Measurements from ENCODE around the gene DGUOK.

DGUOK gene

GRCh38 chr2:73979686-73980085 lies 53.0 kb downstream of the DGUOK start:
- DNase-seq (ENCODE audit: low read depth) = no peak

DNA sequence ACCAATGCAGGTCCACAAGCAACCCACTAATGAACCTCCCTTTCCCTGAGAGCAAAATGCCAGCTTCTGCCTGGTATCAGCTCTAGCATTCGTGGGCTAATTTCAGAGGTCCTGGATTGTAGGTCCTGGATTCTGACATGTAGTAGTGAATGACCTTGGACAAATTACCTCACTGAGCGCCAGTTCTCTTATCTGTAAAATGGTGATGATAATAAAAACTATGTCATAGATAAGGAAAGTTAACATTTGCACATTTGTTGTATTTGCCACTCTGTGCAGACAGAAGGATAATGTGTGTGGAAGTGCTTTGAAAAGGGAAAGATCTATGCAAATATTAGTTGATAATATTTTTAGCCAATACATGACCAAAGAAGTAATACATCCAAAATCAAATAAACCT lies 53.9 kb downstream of the DGUOK start:
- no peak for DNase-seq (ENCODE audit: low read depth)

DNA sequence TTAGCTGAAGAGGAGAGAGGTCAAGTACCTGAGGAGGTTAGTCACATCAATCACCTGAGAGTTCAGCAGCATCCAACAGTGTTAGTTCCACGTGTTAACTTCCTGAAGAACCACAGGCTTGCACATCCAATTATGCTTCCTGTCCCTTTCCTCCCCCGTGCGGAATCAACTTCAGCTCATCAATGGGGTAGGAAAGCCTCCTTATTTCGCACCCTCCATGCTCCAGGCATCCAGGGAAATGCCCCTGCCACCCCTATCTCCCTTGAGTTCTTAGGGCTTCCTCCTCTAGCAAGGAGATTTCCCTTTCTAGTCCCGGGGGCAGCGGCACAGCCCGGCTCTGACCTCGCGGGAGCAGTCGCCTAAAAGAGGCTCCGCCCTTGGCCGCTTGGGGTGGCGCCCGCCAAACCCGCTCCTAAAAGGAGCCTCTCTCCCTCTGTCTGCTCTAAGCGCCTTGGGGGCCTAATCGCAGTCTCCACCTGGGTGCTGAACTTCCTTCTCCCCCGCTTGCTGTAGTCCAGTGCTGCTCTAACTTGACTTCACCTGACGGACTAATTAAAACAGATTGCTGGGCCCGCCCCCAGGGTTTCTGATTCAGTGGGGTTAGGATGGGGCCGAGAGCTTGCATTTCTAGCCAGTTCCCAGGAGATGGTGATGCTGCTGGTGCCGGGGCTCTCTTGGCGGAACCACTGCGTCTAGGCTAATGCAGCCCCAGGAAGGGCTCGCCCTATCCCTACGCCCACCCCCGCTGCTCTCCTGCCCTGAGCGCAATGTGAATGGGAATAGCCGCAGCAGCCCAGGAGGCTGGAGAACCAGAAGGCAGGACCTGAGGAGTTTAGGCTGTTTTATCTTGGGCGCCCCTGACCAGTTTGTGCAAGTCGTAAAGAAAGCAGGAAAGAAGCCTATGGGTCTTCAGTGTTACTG lies 54.7 kb downstream of the DGUOK start:
- peak; percentile 55 for DNase-seq (ENCODE audit: low read depth)

DNA sequence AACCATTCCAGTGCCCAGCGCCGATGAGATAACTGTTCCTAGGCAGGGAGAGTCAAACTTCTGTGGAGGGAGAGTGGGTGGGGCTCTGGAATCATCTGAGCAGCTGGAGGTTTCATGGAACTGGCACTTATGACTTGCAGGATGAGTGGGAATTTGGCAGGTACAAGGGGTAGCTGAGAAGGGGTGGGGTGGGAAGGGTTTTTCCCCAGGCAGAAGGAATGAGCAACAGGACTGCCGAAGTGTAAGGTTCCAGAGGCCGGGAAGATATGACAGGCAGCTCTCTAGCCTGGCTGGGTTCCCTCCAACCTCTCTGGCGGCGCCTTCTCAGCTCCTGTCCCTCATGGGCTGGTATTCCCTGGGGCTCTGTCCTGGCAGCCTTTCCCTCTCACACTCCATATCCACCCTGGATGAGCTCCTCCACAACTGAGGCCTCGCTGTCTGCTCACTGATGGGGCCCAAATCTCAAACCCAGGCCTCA lies 55.5 kb downstream of the DGUOK start:
- DNase-seq (ENCODE audit: low read depth) = no peak

- DNase-seq (ENCODE audit: low read depth) = peak; percentile 34
Measured at GRCh38 chr2:73983322-73984202, 56.9 kb downstream of the DGUOK start.

DNA sequence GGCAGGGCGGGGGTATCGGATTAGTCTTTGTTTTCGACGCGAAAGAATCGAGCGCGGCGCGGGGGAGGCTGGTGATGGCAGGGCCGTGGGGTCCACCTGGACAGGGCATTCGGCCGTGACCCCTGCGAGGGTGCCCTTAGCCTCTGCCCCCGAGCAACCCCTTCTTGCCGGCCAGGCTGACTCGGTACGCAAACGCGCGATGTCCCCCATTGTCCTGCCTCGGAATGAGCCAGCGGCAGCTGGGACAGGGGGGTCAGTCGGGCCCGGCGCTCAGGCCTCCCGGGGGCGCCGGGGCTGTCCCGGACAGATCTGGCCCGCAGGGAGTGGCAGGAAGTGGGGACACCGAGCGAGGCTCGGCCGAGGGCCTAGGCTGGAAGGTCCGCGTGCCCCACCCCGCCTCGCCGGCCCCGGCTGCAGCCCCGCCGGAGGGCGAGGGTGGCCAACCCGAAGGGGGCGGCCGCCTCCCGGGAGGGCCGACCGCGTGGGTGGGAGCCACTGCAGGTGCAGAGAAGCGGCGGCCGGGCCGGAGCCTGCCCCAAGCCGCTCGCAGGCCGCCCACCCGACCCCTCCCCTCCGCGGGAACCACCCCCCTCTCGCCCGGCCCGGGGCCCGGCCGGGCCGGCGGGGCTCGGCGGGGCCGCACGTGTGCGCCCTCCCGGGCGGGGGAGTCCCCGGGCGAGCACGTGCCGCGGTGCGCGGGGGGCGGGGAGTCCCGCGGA lies 57.7 kb downstream of the DGUOK start, which contains the start of gene TET3:
Gene TET3, plus strand, starts transcription at position 708 of the 719 bp plus-strand sequence. CDS start 1,494 bp downstream, outside the sequence.
- DNase-seq (ENCODE audit: low read depth) = peak; percentile 27

GRCh38 chr2:73984922-73985307 lies 58.2 kb downstream of the DGUOK start:
- peak; percentile 50 for DNase-seq (ENCODE audit: low read depth)

DNA sequence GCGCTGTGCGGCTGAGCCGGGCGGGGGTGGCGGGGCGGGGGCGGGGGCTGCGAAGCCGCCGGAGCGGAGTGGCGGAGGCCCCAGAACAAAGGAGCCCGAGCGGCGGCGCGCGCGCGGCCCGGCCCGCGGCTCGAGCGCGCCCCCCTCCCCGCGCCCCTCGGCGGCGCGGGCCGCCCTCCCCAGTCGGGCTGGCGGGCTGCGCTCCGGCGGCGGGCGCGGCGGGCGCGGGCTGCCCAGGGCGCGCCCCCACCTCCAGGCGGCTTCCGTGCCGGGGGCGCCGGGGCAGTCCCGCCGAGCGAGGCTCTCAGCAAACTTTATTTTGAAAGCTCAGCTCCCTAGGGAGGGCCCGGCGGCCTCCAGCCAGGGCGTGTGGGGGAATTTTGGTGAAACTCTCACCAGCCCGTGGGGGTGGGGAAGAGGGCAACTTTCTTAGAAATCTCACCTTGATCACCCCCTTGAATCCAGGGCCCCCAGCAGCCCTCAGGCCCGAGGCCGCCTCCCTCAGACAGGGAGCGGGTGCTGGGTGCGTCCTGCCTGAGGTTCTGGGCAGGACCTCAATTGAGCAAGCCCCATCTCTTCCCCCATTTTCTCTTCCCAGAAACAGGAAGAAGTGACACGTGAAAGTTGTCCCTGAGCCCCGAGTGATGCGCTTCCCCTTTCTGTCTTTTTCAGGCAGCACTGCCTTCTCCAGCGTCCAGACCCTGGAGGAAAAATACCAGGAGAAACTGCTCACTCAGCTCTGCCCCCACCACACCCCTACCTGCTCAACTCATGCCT lies 58.8 kb downstream of the DGUOK start:
- no peak for DNase-seq (ENCODE audit: low read depth)

- DNase-seq (ENCODE audit: low read depth) = no peak
Measured at GRCh38 chr2:73986085-73986681, 59.5 kb downstream of the DGUOK start.

DNA sequence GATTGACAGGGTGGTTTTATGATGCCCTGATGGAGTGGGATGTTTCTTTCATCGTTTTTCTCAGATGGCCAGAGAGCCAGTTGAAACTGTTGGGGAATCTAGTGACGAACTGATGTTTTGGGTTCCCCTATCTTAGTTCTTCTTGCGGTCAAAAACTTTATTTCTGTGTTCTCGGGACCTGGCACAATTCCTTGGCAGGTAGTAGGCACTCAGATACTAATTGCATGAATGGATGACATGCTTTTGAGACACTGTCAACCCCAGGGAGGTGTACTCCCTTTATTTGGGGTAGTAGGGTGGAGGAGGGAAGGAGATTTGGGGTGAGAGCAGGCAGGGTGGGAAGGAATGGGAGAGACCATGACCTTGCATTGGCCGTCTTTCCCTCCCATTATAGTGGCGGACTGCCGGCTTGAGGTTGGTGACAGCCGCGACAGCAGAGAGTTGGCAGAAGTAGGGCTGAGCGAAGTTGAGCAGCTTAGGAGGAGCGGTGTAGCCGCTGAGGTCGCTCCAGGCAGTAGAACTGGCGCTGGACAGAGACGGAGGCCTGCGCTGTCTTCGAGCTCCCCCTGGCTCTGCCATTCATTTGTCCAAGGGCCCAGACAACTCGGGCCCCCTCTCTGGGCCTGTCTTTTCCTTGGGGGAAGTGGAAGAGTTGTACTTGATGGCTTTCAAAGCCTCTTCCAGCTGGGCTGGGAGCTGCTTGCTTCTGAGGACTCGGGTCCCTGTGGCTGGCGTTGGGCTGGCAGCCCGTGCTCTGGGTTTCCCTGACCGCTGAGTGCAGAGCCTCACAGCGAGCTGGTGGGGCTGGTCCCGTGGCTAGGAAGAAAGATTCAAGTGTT lies 60.6 kb downstream of the DGUOK start:
- DNase-seq (ENCODE audit: low read depth) = no peak

DNA sequence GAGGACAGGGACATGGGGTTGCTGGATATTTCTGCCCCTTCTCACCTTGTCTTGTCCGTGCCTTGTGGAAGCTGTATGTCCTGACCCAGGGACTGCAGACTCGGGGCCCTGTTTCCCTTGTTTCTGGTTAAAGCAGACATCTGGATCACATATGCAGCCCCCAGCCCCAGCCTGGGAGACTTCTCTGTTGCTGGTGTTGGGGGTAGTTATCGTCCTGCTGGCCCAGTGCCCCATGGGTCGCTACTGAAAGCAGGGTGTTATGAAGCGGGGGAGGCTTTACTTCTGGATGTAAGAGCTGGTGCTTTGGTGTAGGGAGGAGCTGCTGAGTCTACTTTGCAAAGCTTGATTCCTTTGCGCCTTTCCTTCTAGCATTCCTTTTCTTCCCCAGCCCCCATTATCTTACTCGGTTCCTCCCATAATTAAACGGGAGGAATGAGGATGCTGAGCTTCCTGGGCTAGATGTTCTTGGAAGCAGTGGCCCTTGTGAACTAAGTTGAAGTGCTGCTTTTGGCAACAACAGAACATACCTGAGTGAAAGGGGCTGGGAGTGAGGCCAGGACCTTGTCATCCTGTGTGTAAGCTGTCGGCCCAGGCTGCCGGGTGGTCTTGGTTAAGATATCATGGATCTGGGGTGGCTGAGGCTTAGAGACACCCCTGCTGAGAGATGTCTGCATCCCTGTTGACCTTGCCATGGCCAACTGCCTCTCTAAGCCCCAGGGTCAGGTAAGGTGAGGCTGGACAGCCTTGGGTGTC lies 61.4 kb downstream of the DGUOK start:
- DNase-seq (ENCODE audit: low read depth) = no peak

DNA sequence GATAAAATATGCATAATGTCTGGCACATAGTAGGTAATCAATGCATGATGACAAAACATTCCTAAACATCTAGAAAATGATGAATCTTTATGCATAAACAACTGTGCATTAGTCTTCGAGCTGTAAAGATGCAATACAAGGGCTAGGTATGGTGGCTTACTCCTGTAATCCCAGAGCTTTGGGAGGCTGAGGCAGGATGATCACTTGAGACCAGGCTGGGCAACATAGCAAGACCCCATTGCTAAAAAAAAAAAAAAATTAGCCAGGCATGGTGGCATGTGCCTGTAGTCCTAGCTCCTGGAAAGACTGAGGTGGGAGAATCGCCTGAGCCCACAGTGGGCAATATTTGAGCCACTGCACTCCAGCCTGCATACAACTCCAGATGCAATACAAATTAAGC lies 63.3 kb downstream of the DGUOK start:
- DNase-seq (ENCODE audit: low read depth) = no peak

- DNase-seq (ENCODE audit: low read depth) = no peak
Measured at GRCh38 chr2:73990531-73990930, 63.9 kb downstream of the DGUOK start.

DNA sequence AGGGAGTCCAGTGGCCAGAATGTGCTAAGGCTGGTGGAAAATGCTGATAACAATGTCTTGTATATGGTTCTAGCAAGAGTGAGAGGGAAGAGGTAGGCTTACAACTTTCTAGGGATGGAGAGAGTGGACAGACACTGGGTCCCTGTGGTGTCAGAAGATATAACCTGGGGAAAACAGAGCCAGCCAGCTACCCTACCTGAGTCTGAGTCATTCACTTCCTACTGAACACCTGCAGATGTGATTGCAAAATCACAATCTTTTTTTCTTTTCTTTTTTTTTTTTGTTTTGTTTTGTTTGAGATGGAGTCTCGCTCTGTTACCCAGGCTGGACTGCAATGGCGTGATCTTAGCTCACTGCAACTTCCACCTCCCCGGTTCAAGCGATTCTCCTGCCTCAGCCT lies 65.4 kb downstream of the DGUOK start:
- no peak for DNase-seq (ENCODE audit: low read depth)

DNA sequence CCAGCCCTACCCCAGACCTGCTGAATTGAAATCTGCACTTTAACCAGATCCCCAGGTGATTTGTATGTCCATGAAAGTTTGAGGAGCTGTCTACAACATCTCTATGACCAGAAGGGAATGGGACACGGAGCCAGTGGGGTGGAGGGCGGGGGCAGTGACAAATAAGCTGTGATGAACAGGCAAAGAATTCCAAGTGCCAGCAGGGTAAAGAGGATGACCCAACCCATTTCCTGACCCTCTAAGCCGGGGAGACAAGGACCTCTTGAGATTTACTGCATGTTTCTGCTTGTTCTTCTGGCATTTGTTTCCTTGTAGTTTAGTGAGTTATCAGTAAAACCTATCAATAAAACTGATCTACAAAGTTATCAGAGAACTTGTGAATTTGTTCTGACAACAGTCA lies 66.7 kb downstream of the DGUOK start:
- DNase-seq (ENCODE audit: low read depth) = no peak

DNA sequence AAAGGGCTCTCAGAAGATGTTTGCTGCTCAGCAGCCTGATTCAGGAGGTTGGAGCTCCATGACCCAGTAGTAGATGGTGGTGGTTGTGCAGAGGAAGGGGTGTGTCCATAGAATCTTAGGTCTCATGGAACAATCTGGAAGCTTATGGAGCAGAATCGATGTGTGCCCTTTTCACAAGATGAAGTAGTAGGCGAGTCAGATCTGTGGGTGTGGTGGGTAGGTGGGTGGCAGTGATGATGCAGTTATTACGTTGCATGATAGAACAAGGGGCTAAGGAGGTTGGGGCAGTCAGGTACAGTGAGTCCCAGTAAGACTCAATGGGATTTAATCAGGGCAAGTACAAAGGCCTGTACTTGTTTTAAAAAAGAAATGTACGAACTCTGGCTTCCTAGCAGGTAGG lies 67.1 kb downstream of the DGUOK start:
- DNase-seq (ENCODE audit: low read depth) = no peak

GRCh38 chr2:73994178-73994831 lies 67.6 kb downstream of the DGUOK start:
- DNase-seq (ENCODE audit: low read depth) = no peak

GRCh38 chr2:73995810-73996209 lies 69.1 kb downstream of the DGUOK start:
- DNase-seq (ENCODE audit: low read depth) = no peak

- DNase-seq (ENCODE audit: low read depth) = no peak
Measured at GRCh38 chr2:73997813-73998212, 71.1 kb downstream of the DGUOK start.
